ENCODE results near the gene HDGF.

GRCh38 chr1:156777573-156777972 lies 26.1 kb upstream of the HDGF start:
- TF ChIP-seq, protein P1, sequence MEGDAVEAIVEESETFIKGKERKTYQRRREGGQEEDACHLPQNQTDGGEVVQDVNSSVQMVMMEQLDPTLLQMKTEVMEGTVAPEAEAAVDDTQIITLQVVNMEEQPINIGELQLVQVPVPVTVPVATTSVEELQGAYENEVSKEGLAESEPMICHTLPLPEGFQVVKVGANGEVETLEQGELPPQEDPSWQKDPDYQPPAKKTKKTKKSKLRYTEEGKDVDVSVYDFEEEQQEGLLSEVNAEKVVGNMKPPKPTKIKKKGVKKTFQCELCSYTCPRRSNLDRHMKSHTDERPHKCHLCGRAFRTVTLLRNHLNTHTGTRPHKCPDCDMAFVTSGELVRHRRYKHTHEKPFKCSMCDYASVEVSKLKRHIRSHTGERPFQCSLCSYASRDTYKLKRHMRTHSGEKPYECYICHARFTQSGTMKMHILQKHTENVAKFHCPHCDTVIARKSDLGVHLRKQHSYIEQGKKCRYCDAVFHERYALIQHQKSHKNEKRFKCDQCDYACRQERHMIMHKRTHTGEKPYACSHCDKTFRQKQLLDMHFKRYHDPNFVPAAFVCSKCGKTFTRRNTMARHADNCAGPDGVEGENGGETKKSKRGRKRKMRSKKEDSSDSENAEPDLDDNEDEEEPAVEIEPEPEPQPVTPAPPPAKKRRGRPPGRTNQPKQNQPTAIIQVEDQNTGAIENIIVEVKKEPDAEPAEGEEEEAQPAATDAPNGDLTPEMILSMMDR (IDR thresholded peaks at IDR 0.05) = no peak
- no peak for TF ChIP-seq POLR2AphosphoS5 (IDR thresholded peaks at IDR 0.05)
- no peak for TF ChIP-seq POLR2A (IDR thresholded peaks at IDR 0.05)
- no peak for TF ChIP-seq EP300 (IDR thresholded peaks at IDR 0.05)

Data from upper lobe of left lung (tissue), 4 donors.